H9 (cell line): ENCODE data around the gene TRPM5. TPM values are rescaled to one million over a fixed set of nuclear protein-coding genes. Genes with fewer than 3 reads are reported as not detected.
A peak's percentile ranks its signal among the peaks of the same experiment; 100 is the strongest.

ENCODE experiments used
- DNase-seq: peaks from one replicate; pipeline ENCODE4 v3.0.0-alpha.2; 2017
- H2AFZ ChIP-seq: one replicate; pipeline ENCODE4 v1.6.1; 2013; ENCODE audit warnings: mild to moderate bottlenecking, low read length, control low read depth, moderate library complexity
- H2AK5ac ChIP-seq: 2 replicates; pipeline ENCODE4 v1.6.1; 2013; ENCODE audit warnings: low read length, control low read depth, mixed read lengths; ENCODE audit not compliant: insufficient read length
- H2BK120ac ChIP-seq: one replicate; pipeline ENCODE4 v1.6.1; 2013; ENCODE audit warnings: low read depth, mild to moderate bottlenecking, low read length, control low read depth, inconsistent platforms; ENCODE audit not compliant: poor library complexity, severe bottlenecking
- H2BK12ac ChIP-seq: 2 replicates; pipeline ENCODE4 v1.6.1; 2013; ENCODE audit warnings: low read length, control low read depth, mixed read lengths, low read depth; ENCODE audit not compliant: insufficient read length
- H2BK15ac ChIP-seq: 2 replicates; pipeline ENCODE4 v1.6.1; 2013; ENCODE audit warnings: low read depth, low read length, control low read depth
- H2BK20ac ChIP-seq: one replicate; pipeline ENCODE4 v1.6.1; 2013; ENCODE audit warnings: low read depth, mild to moderate bottlenecking, low read length, control low read depth, inconsistent platforms; ENCODE audit not compliant: poor library complexity, severe bottlenecking
- H2BK5ac ChIP-seq: 2 replicates; pipeline ENCODE4 v1.6.1; 2013; ENCODE audit warnings: low read length, control low read depth, mixed read lengths; ENCODE audit not compliant: insufficient read length
- H3K14ac ChIP-seq: 2 replicates; pipeline ENCODE4 v1.6.1; 2013; ENCODE audit warnings: low read length, control low read depth; ENCODE audit not compliant: insufficient read depth
- H3K18ac ChIP-seq: 2 replicates; pipeline ENCODE4 v1.6.1; 2013; ENCODE audit warnings: low read depth, mild to moderate bottlenecking, mixed read lengths, low read length, control low read depth; ENCODE audit not compliant: insufficient read length
- H3K23ac ChIP-seq: 2 replicates; pipeline ENCODE4 v1.6.1; 2013; ENCODE audit warnings: low read length, control low read depth, mixed read lengths, low read depth; ENCODE audit not compliant: insufficient read length
- H3K23me2 ChIP-seq: 2 replicates; pipeline ENCODE4 v1.6.1; 2013; ENCODE audit warnings: low read depth, mild to moderate bottlenecking, mixed read lengths, low read length, control low read depth; ENCODE audit not compliant: insufficient read length, poor library complexity, severe bottlenecking
- H3K27ac ChIP-seq: 2 replicates; pipeline ENCODE4 v1.5.1; 2013; ENCODE audit warnings: low read length, control low read depth, mixed read lengths, low read depth; ENCODE audit not compliant: insufficient read length
- H3K27me3 ChIP-seq: 2 replicates; pipeline ENCODE4 v1.6.1; 2013; ENCODE audit warnings: low read length, control low read depth, inconsistent platforms; ENCODE audit not compliant: insufficient read depth
- H3K4ac ChIP-seq: 2 replicates; pipeline ENCODE4 v1.6.1; 2013; ENCODE audit warnings: low read depth, mild to moderate bottlenecking, control low read depth, inconsistent platforms, low read length, moderate library complexity
- H3K4me1 ChIP-seq: 2 replicates; pipeline ENCODE4 v1.6.1; 2013; ENCODE audit warnings: low read length, control low read depth, inconsistent platforms; ENCODE audit not compliant: insufficient read depth
- H3K4me2 ChIP-seq: 2 replicates; pipeline ENCODE4 v1.6.1; 2013; ENCODE audit warnings: low read length, control low read depth, mixed read lengths; ENCODE audit not compliant: insufficient read length, insufficient read depth
- H3K56ac ChIP-seq: 2 replicates; pipeline ENCODE4 v1.6.1; 2013; ENCODE audit warnings: low read depth, mild to moderate bottlenecking, mixed read lengths, low read length, control low read depth; ENCODE audit not compliant: insufficient read length
- H3K79me1 ChIP-seq: 2 replicates; pipeline ENCODE4 v1.6.1; 2013; ENCODE audit warnings: low read depth, mild to moderate bottlenecking, moderate library complexity, low read length, control low read depth, inconsistent platforms; ENCODE audit not compliant: insufficient read depth, poor library complexity, severe bottlenecking
- H3K79me2 ChIP-seq: 2 replicates; pipeline ENCODE4 v1.6.1; 2013; ENCODE audit warnings: low read length, control low read depth, inconsistent platforms; ENCODE audit not compliant: insufficient read depth
- H3K9ac ChIP-seq: 2 replicates; pipeline ENCODE4 v1.6.1; 2013; ENCODE audit warnings: low read length, control low read depth, mixed read lengths; ENCODE audit not compliant: insufficient read length; ENCODE audit errors: extremely low read depth
- H3K9me3 ChIP-seq: one replicate; pipeline ENCODE4 v1.6.1; 2013; ENCODE audit warnings: low read depth, low read length, inconsistent platforms; ENCODE audit not compliant: control insufficient read depth
- H3T11ph ChIP-seq: one replicate; pipeline ENCODE4 v1.6.1; 2013; ENCODE audit warnings: mild to moderate bottlenecking, low read length, control low read depth, inconsistent platforms
- H4K20me1 ChIP-seq: one replicate; pipeline ENCODE4 v1.6.1; 2013; ENCODE audit not compliant: control insufficient read depth, insufficient read length, insufficient read depth
- H4K5ac ChIP-seq: 2 replicates; pipeline ENCODE4 v1.6.1; 2013; ENCODE audit warnings: low read depth, mild to moderate bottlenecking, mixed read lengths, low read length, control low read depth; ENCODE audit not compliant: insufficient read length
- H4K8ac ChIP-seq: replicated peaks from 2 replicates; pipeline ENCODE4 v1.6.1; 2013; ENCODE audit warnings: low read length, control low read depth, mixed read lengths, low read depth; ENCODE audit not compliant: insufficient read length
- H4K91ac ChIP-seq: 2 replicates; pipeline ENCODE4 v1.6.1; 2013; ENCODE audit warnings: low read depth, mild to moderate bottlenecking, moderate library complexity, mixed read lengths, low read length, control low read depth; ENCODE audit not compliant: insufficient read length
- H3K27ac Mint-ChIP-seq, 3 experiments: 2 replicates in 2 of 3; 3 replicates in 1 of 3; pipeline ENCODE4 v1.8.0; 2020 to 2021; ENCODE audit warnings: mixed read lengths in 3 of 3, mild to moderate bottlenecking in 1 of 3, moderate library complexity in 1 of 3
- H3K27me3 Mint-ChIP-seq: 2 replicates; pipeline ENCODE4 v1.8.0; 2021; ENCODE audit warnings: low read depth, mild to moderate bottlenecking, moderate library complexity, mixed read lengths
- H3K36me3 Mint-ChIP-seq, 3 experiments: 2 replicates in 2 of 3; 3 replicates in 1 of 3; pipeline ENCODE4 v1.8.0; 2020 to 2021; ENCODE audit warnings: low read depth in 3 of 3, mixed read lengths in 3 of 3; ENCODE audit not compliant: insufficient read depth in 1 of 3
- H3K4me1 Mint-ChIP-seq, 2 experiments: 2 replicates each; pipeline ENCODE4 v1.8.0; 2020; ENCODE audit warnings: mixed read lengths in 2 of 2
- H3K4me3 Mint-ChIP-seq, 2 experiments: 2 replicates in 1 of 2; 3 replicates in 1 of 2; pipeline ENCODE4 v1.8.0; 2020 to 2021; ENCODE audit warnings: mild to moderate bottlenecking in 2 of 2, mixed read lengths in 2 of 2, moderate library complexity in 1 of 2
- H3K9me3 Mint-ChIP-seq, 2 experiments: 2 replicates in 1 of 2; 3 replicates in 1 of 2; pipeline ENCODE4 v1.8.0; 2020; ENCODE audit warnings: mild to moderate bottlenecking in 2 of 2, mixed read lengths in 2 of 2, moderate library complexity in 1 of 2
- CTCF ChIP-seq: fragments of 200-600 bp; sonication (generic); conservative IDR thresholded peaks from 3 replicates; pipeline ENCODE4 v1.8.0; 2021; ENCODE audit warnings: antibody characterized with exemption, mild to moderate bottlenecking
- WGBS: extraction: QIAGEN DNeasy Blood & Tissue Kit; methylation state at CpG from one replicate; pipeline ENCODE4 v1.1.7; 2013; ENCODE audit warnings: missing lambda C conversion rate, low lambda C conversion rate, mixed read lengths; ENCODE audit not compliant: insufficient read length; ENCODE audit errors: extremely low coverage; 5-methylcytosine and 5-hydroxymethylcytosine counted together
- total RNA-seq: library from RNA; stranded (reverse); gene quantifications from 2 replicates; pipeline ENCODE4 v1.2.1, GENCODE V29; 2021

TRPM5 gene
- total RNA-seq, 1 experiment from 2014 or later = 0.09 TPM

- H3K79me2 ChIP-seq = no peaks in the 10 kb centered on the region
- H4K8ac ChIP-seq = no peak overlapping the region
- no peaks in the 10 kb centered on the region for H3K23me2 ChIP-seq
- H3K27ac Mint-ChIP-seq = no peak overlapping the region
- H4K91ac ChIP-seq = no peak overlapping the region
- no peaks in the 10 kb centered on the region for H3K4me1 ChIP-seq
- H2AFZ ChIP-seq = no peak overlapping the region
- H3K27me3 ChIP-seq = no peaks in the 10 kb centered on the region
- no peak overlapping the region for H3T11ph ChIP-seq
- H3K27ac ChIP-seq = no peak overlapping the region
- H2AK5ac ChIP-seq = no peak overlapping the region
- DNase-seq = peak; percentile 44
- no peak overlapping the region for H3K4me2 ChIP-seq
- no peak overlapping the region for H2BK20ac ChIP-seq
- H2BK5ac ChIP-seq = no peak overlapping the region
- H3K4ac ChIP-seq = no peak overlapping the region
- H3K18ac ChIP-seq = no peak overlapping the region
- H2BK15ac ChIP-seq = no peak overlapping the region
- no peak overlapping the region for H3K23ac ChIP-seq
- no peaks in the 10 kb centered on the region for H3K9me3 Mint-ChIP-seq
- H3K56ac ChIP-seq = no peak overlapping the region
- no peaks in the 10 kb centered on the region for H3K79me1 ChIP-seq
- no CpG with 5 or more reads among the region's 34 CpGs for WGBS
- TF ChIP-seq CTCF = peak; percentile 30; the same call in 2 of the 3 replicates
- H3K14ac ChIP-seq = no peak overlapping the region
- H3K9ac ChIP-seq = no peak overlapping the region
- H3K9me3 ChIP-seq = no peaks in the 10 kb centered on the region
- no peaks in the 10 kb centered on the region for H4K20me1 ChIP-seq
- no peak overlapping the region for H3K4me3 Mint-ChIP-seq
- H3K36me3 Mint-ChIP-seq = no peaks in the 10 kb centered on the region
- no peak overlapping the region for H4K5ac ChIP-seq
- no peaks in the 10 kb centered on the region; a peak in 1 of 4 replicates for H3K4me1 Mint-ChIP-seq
- H2BK120ac ChIP-seq = no peak overlapping the region
- H3K27me3 Mint-ChIP-seq = peaks cover 7% of the 10 kb centered on the region
- no peak overlapping the region for H2BK12ac ChIP-seq
Measured at GRCh38 chr11:2415601-2416380, 28.5 kb downstream of the TRPM5 start.
